Smooth muscle cell (in vitro differentiated cells): ENCODE measurements around the gene GPATCH11. TPM values are rescaled to one million over a fixed set of nuclear protein-coding genes. Genes with fewer than 3 reads are reported as not detected.

ENCODE experiments used
- DNase-seq: peaks from one replicate; lab custom pipeline; 2025; ENCODE audit not compliant: unreplicated experiment; lab: John Stamatoyannopoulos, UW
- H2AFZ ChIP-seq: fragments of 200-600 bp; sonication (generic); 2 replicates; pipeline ENCODE4 v1.6.0; 2016; ENCODE audit warnings: antibody characterized with exemption, low read depth, mild to moderate bottlenecking
- H3F3A ChIP-seq: fragments of 200-600 bp; sonication (generic); 2 replicates; pipeline ENCODE4 v1.6.0; 2017; ENCODE audit warnings: antibody characterized with exemption, low read depth
- H3K27ac ChIP-seq: fragments of 200-600 bp; sonication (generic); 2 replicates; pipeline ENCODE4 v1.5.1; 2016; ENCODE audit warnings: low read depth, mild to moderate bottlenecking
- H3K27me3 ChIP-seq: fragments of 200-600 bp; sonication (generic); 2 replicates; pipeline ENCODE4 v1.6.1; 2016; ENCODE audit warnings: low read depth, mild to moderate bottlenecking
- H3K36me3 ChIP-seq: fragments of 200-600 bp; sonication (generic); 2 replicates; pipeline ENCODE4 v1.5.1; 2016; ENCODE audit warnings: low read depth
- H3K4me1 ChIP-seq: fragments of 200-600 bp; sonication (generic); 2 replicates; pipeline ENCODE4 v1.5.1; 2016; ENCODE audit warnings: low read depth
- H3K4me2 ChIP-seq: fragments of 200-600 bp; sonication (generic); 2 replicates; pipeline ENCODE4 v1.6.0; 2016; ENCODE audit warnings: mild to moderate bottlenecking
- H3K4me3 ChIP-seq: fragments of 200-600 bp; sonication (generic); 2 replicates; pipeline ENCODE4 v1.5.1; 2016; ENCODE audit warnings: mild to moderate bottlenecking
- H3K79me2 ChIP-seq: fragments of 200-600 bp; sonication (generic); 2 replicates; pipeline ENCODE4 v1.6.0; 2016; ENCODE audit warnings: low read depth, mild to moderate bottlenecking
- H3K9ac ChIP-seq: fragments of 200-600 bp; sonication (generic); 2 replicates; pipeline ENCODE4 v1.6.0; 2016; ENCODE audit warnings: low read depth
- H3K9me3 ChIP-seq: fragments of 200-600 bp; sonication (generic); replicated peaks from 2 replicates; pipeline ENCODE4 v1.5.1; 2016; ENCODE audit warnings: low read depth
- H4K20me1 ChIP-seq: fragments of 200-600 bp; sonication (generic); 2 replicates; pipeline ENCODE4 v1.6.0; 2016; ENCODE audit warnings: low read depth
- WGBS: methylation state at CpG from one replicate; pipeline ENCODE4 v1.1.7; 2016; ENCODE audit warnings: low lambda C conversion rate; 5-methylcytosine and 5-hydroxymethylcytosine counted together
- polyA plus RNA-seq: library from polyadenylated mRNA; unstranded; fragments of >200 nt; fragmentation: Nextera tagmentation; extraction: Ambion mirVana; gene quantifications from 2 replicates; pipeline ENCODE4 v1.2.1, GENCODE V29; 2016
- total RNA-seq: library from RNA; depleted of rRNA; stranded (reverse); fragments of >200 nt; gene quantifications from 2 replicates; pipeline ENCODE4 v1.2.3, GENCODE V29; 2014
- TF ChIP-seq, protein P1 (sequence below): fragments of 200-600 bp; sonication (generic); IDR thresholded peaks from 2 replicates; pipeline ENCODE4 v1.5.1; 2017; ENCODE audit warnings: borderline replicate concordance, mild to moderate bottlenecking, antibody characterized with exemption; ENCODE audit not compliant: insufficient read depth, poor library complexity, severe bottlenecking

GPATCH11 gene
- total and polyA plus RNA-seq, 2 experiments from 2014 or later, result 3.9 to 9.8 TPM

DNA sequence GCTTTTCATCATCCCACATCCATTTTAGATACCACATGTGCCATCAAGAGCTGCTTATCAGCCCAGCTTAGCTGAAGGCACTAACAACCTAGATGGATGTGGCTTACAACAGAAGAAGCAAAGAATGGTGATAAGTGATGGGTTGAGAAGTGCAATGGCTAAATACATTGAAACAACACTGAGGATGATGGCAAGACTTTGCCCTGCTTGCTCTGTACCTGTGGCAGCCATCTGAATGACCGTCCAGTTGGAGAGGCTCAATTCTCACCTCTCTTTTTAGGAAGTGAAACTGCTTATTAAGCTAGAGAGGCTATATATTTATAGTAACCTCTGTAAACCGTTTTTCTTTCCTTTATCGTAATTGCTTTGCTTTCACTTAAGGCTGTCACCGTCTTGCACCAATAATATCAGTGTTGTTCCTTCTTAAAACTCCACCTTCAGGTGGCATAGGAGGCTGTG lies 5.7 kb downstream of the GPATCH11 start:
- no peak overlapping the region for H2AFZ ChIP-seq
- DNase-seq, result no peak
- no peaks in the 10 kb centered on the region for H3K9me3 ChIP-seq
- H3K9ac ChIP-seq, result no peak overlapping the region
- H3K79me2 ChIP-seq, result peaks cover 4% of the 10 kb centered on the region
- 96% methylated on average over 4 of the region's 4 CpGs for WGBS
- H3K4me3 ChIP-seq, result no peak overlapping the region
- peaks cover 4% of the 10 kb centered on the region for H3K4me1 ChIP-seq
- peaks cover 16% of the 10 kb centered on the region for H3K36me3 ChIP-seq
- no peaks in the 10 kb centered on the region for H3K27me3 ChIP-seq
- no peak overlapping the region for H3K27ac ChIP-seq
- no peaks in the 10 kb centered on the region for H4K20me1 ChIP-seq
- no peaks in the 10 kb centered on the region for H3F3A ChIP-seq
- H3K4me2 ChIP-seq, result no peak overlapping the region
- TF ChIP-seq, protein P1, sequence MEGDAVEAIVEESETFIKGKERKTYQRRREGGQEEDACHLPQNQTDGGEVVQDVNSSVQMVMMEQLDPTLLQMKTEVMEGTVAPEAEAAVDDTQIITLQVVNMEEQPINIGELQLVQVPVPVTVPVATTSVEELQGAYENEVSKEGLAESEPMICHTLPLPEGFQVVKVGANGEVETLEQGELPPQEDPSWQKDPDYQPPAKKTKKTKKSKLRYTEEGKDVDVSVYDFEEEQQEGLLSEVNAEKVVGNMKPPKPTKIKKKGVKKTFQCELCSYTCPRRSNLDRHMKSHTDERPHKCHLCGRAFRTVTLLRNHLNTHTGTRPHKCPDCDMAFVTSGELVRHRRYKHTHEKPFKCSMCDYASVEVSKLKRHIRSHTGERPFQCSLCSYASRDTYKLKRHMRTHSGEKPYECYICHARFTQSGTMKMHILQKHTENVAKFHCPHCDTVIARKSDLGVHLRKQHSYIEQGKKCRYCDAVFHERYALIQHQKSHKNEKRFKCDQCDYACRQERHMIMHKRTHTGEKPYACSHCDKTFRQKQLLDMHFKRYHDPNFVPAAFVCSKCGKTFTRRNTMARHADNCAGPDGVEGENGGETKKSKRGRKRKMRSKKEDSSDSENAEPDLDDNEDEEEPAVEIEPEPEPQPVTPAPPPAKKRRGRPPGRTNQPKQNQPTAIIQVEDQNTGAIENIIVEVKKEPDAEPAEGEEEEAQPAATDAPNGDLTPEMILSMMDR, result no peak

GRCh38 chr2:37091873-37092272 lies 7.6 kb downstream of the GPATCH11 start:
- WGBS, result 93% methylated on average over 5 of the region's 5 CpGs

DNA sequence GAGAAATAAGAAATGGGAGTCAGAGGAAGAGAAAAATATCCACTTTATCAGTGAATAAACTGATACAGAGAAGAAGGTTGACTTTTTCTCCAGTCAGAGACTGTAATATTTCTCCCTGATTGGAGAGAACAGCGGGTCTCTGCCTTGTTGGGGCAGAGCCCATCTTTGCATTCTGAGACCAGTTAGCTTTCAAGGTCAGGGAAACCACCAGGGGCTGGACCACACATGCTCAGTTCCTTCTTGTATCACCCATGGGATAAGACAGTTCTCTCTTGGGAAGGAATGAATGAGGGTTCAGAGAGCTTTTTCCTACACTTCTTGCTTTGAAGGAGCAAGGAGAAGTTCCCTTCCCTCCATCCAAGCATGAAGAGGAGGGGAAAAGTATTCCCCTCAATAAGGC lies 12.2 kb downstream of the GPATCH11 start:
- TF ChIP-seq, protein P1, result no peak

More at GRCh38 chr2:37091873-37092272, 7.6 kb downstream of the GPATCH11 start:
- no peak overlapping the region for H3K4me3 ChIP-seq
- H2AFZ ChIP-seq, result no peak overlapping the region
- no peaks in the 10 kb centered on the region for H4K20me1 ChIP-seq
- no peaks in the 10 kb centered on the region for H3K79me2 ChIP-seq
- no peak overlapping the region for H3K9ac ChIP-seq
- H3K27me3 ChIP-seq, result no peaks in the 10 kb centered on the region
- peaks cover 3% of the 10 kb centered on the region for H3F3A ChIP-seq
- TF ChIP-seq, protein P1, result no peak
- no peak overlapping the region for H3K4me2 ChIP-seq
- DNase-seq, result no peak
- no peaks in the 10 kb centered on the region for H3K9me3 ChIP-seq
- no peak overlapping the region for H3K27ac ChIP-seq
- H3K4me1 ChIP-seq, result no peaks in the 10 kb centered on the region
- H3K36me3 ChIP-seq, result peaks cover 27% of the 10 kb centered on the region

DNA sequence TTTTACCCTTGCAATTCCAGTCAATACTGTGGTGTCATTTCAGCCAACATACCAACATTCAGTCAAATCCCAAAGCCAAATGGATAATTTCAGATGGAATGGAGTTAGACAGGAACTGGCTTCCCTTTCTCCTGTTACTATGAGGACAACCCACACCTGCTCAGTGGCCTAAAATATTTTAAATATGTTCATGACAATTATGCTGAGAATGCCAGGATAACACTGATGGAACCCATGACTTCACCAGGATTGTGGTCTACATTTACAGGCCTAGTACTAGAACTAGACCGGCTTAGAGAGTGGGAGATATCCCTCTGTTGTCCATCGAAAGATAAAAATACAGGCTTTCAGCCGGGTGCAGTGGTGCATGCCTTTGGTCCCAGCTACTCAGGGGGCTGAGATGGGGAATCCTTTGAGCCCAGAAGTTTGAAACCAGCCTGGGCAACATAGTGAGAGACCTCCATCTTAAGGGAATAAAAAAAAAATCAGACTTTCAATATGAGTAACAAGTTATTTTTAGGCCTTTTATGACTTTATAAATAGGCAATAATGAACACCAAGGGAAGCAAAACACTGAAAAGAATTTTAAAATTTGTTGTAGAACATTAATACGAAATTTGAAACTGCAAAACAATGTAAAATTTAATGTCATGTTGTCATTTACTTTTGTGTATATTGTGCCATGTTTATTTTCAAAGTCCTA lies 14.2 kb downstream of the GPATCH11 start:
- Histone ChIP-seq H3F3A (peaks cover 3% of the 10 kb centered on the region), H3K36me3 (peaks cover 20% of the 10 kb centered on the region), H4K20me1 (no peaks in the 10 kb centered on the region), H3K27ac (peak overlapping the region; percentile 18), H3K4me2 (no peak overlapping the region), H3K9me3 (no peaks in the 10 kb centered on the region), H3K9ac (no peak overlapping the region), H3K27me3 (no peaks in the 10 kb centered on the region), H3K79me2 (no peaks in the 10 kb centered on the region), H3K4me3 (no peak overlapping the region), H2AFZ (no peak overlapping the region), H3K4me1 (no peaks in the 10 kb centered on the region)
- 77% methylated on average over 4 of the region's 4 CpGs for WGBS
- TF ChIP-seq, protein P1, result no peak
- no peak for DNase-seq

More for the DNA sequence above, 12.2 kb downstream of the GPATCH11 start:
- DNase-seq, result no peak
- Histone ChIP-seq H3K36me3 (peaks cover 24% of the 10 kb centered on the region), H3K27me3 (no peaks in the 10 kb centered on the region), H3K4me2 (no peak overlapping the region), H3K4me3 (no peak overlapping the region), H3F3A (peaks cover 3% of the 10 kb centered on the region), H3K27ac (peak overlapping the region; percentile 2), H3K9me3 (no peaks in the 10 kb centered on the region), H3K79me2 (no peaks in the 10 kb centered on the region), H2AFZ (no peak overlapping the region), H3K9ac (no peak overlapping the region), H3K4me1 (no peaks in the 10 kb centered on the region), H4K20me1 (no peaks in the 10 kb centered on the region)
- WGBS, result 100% methylated on average over 1 of the region's 1 CpG
